ENCODE results near the gene HIVEP1.

HIVEP1 gene

GRCh38 chr6:12012038-12012557 lies at the start of gene HIVEP1:
HIVEP1 (plus strand) TSS chr6:12012312; CDS start chr6:12015629, 3,317 bp downstream.
- no peak for DNase-seq

- no peak for DNase-seq
Measured at GRCh38 chr6:11963756-11964500, 48.2 kb upstream of the HIVEP1 start.

- DNase-seq, result no peak
Measured at GRCh38 chr6:11964729-11965335, 47.3 kb upstream of the HIVEP1 start.

GRCh38 chr6:11965499-11965898 lies 46.6 kb upstream of the HIVEP1 start:
- no peak for DNase-seq

GRCh38 chr6:11968241-11968806 lies 43.8 kb upstream of the HIVEP1 start:
- DNase-seq, result no peak

- no peak for DNase-seq
Measured at GRCh38 chr6:11969092-11969491, 43.0 kb upstream of the HIVEP1 start.

GRCh38 chr6:11970114-11970513 lies 42.0 kb upstream of the HIVEP1 start:
- DNase-seq, result no peak

- DNase-seq, result no peak
Measured at GRCh38 chr6:11971154-11971553, 41.0 kb upstream of the HIVEP1 start.

GRCh38 chr6:11972270-11972669 lies 39.8 kb upstream of the HIVEP1 start:
- DNase-seq, result no peak

- no peak for DNase-seq
Measured at GRCh38 chr6:11972806-11973205, 39.3 kb upstream of the HIVEP1 start.

GRCh38 chr6:11973238-11973637 lies 38.9 kb upstream of the HIVEP1 start:
- DNase-seq, result no peak

- DNase-seq, result no peak
Measured at GRCh38 chr6:11974089-11974488, 38.0 kb upstream of the HIVEP1 start.

- DNase-seq, result no peak
Measured at GRCh38 chr6:11975353-11975977, 36.6 kb upstream of the HIVEP1 start.

GRCh38 chr6:11976489-11976888 lies 35.6 kb upstream of the HIVEP1 start:
- no peak for DNase-seq

- no peak for DNase-seq
Measured at GRCh38 chr6:11977193-11977592, 34.9 kb upstream of the HIVEP1 start.

- DNase-seq, result no peak
Measured at GRCh38 chr6:11977738-11978137, 34.4 kb upstream of the HIVEP1 start.

- DNase-seq, result no peak
Measured at GRCh38 chr6:11978169-11978987, 33.7 kb upstream of the HIVEP1 start.

GRCh38 chr6:11979866-11980265 lies 32.2 kb upstream of the HIVEP1 start:
- no peak for DNase-seq

- DNase-seq, result no peak
Measured at GRCh38 chr6:11983306-11983705, 28.8 kb upstream of the HIVEP1 start.

GRCh38 chr6:11987386-11987785 lies 24.7 kb upstream of the HIVEP1 start:
- DNase-seq, result no peak

GRCh38 chr6:11989386-11989785 lies 22.7 kb upstream of the HIVEP1 start:
- no peak for DNase-seq

GRCh38 chr6:11992086-11992485 lies 20.0 kb upstream of the HIVEP1 start:
- no peak for DNase-seq

Data from DMS153 (cell line).